ENCODE results near the gene TRIM37. TPM values are rescaled to one million over a fixed set of nuclear protein-coding genes. Genes with fewer than 3 reads are reported as not detected.

TRIM37 gene
- total RNA-seq, 1 donor from 2014 or later: 24.8 TPM

- H3K4me1 Mint-ChIP-seq (ENCODE audit: unreplicated experiment): peaks cover 19% of the 10 kb centered on the region
- DNase-seq (ENCODE audit: low spot score): no peak
- no peaks in the 10 kb centered on the region for H3K27me3 Mint-ChIP-seq (ENCODE audit: unreplicated experiment)
- H3K4me3 Mint-ChIP-seq (ENCODE audit: unreplicated experiment): no peak overlapping the region
- no peak for TF ChIP-seq CTCF (IDR thresholded peaks at IDR 0.05; ENCODE audit: unreplicated experiment)
- no peaks in the 10 kb centered on the region for H3K9me3 Mint-ChIP-seq (ENCODE audit: unreplicated experiment)
- peaks cover 6% of the 10 kb centered on the region for H3K36me3 Mint-ChIP-seq (ENCODE audit: low read depth, unreplicated experiment)
- H3K27ac Mint-ChIP-seq (ENCODE audit: unreplicated experiment): no peak overlapping the region
Observed at GRCh38 chr17:59000022-59000421, 106.7 kb downstream of the TRIM37 start.

GRCh38 chr17:58999500-58999899 is 107.2 kb downstream of the TRIM37 start:
- Mint-ChIP-seq H3K27me3 (ENCODE audit: unreplicated experiment) (no peaks in the 10 kb centered on the region), H3K4me1 (ENCODE audit: unreplicated experiment) (peaks cover 16% of the 10 kb centered on the region), H3K9me3 (ENCODE audit: unreplicated experiment) (no peaks in the 10 kb centered on the region), H3K27ac (ENCODE audit: unreplicated experiment) (no peak overlapping the region), H3K36me3 (ENCODE audit: low read depth, unreplicated experiment) (peaks cover 6% of the 10 kb centered on the region), H3K4me3 (ENCODE audit: unreplicated experiment) (peak overlapping the region; percentile 11)
- TF ChIP-seq CTCF (IDR thresholded peaks at IDR 0.05; ENCODE audit: unreplicated experiment): no peak
- DNase-seq (ENCODE audit: low spot score): no peak

- Mint-ChIP-seq H3K4me3 (ENCODE audit: unreplicated experiment) (no peak overlapping the region), H3K27ac (ENCODE audit: unreplicated experiment) (no peak overlapping the region), H3K9me3 (ENCODE audit: unreplicated experiment) (no peaks in the 10 kb centered on the region), H3K4me1 (ENCODE audit: unreplicated experiment) (peaks cover 15% of the 10 kb centered on the region), H3K27me3 (ENCODE audit: unreplicated experiment) (no peaks in the 10 kb centered on the region), H3K36me3 (ENCODE audit: low read depth, unreplicated experiment) (peaks cover 6% of the 10 kb centered on the region)
- TF ChIP-seq CTCF (IDR thresholded peaks at IDR 0.05; ENCODE audit: unreplicated experiment): no peak
- no peak for DNase-seq (ENCODE audit: low spot score)
Observed at GRCh38 chr17:58998871-58999270, 107.8 kb downstream of the TRIM37 start.

GRCh38 chr17:58997756-58998553 is 108.7 kb downstream of the TRIM37 start:
- no peak for DNase-seq (ENCODE audit: low spot score)
- Mint-ChIP-seq H3K27ac (ENCODE audit: unreplicated experiment) (no peak overlapping the region), H3K4me3 (ENCODE audit: unreplicated experiment) (no peak overlapping the region), H3K4me1 (ENCODE audit: unreplicated experiment) (peaks cover 10% of the 10 kb centered on the region), H3K9me3 (ENCODE audit: unreplicated experiment) (no peaks in the 10 kb centered on the region), H3K36me3 (ENCODE audit: low read depth, unreplicated experiment) (peaks cover 6% of the 10 kb centered on the region), H3K27me3 (ENCODE audit: unreplicated experiment) (no peaks in the 10 kb centered on the region)
- TF ChIP-seq CTCF (IDR thresholded peaks at IDR 0.05; ENCODE audit: unreplicated experiment): no peak

GRCh38 chr17:58996968-58997367 is 109.7 kb downstream of the TRIM37 start:
- no peak for TF ChIP-seq CTCF (IDR thresholded peaks at IDR 0.05; ENCODE audit: unreplicated experiment)
- Mint-ChIP-seq H3K9me3 (ENCODE audit: unreplicated experiment) (no peaks in the 10 kb centered on the region), H3K4me3 (ENCODE audit: unreplicated experiment) (no peak overlapping the region), H3K27me3 (ENCODE audit: unreplicated experiment) (no peaks in the 10 kb centered on the region), H3K27ac (ENCODE audit: unreplicated experiment) (no peak overlapping the region), H3K4me1 (ENCODE audit: unreplicated experiment) (peaks cover 6% of the 10 kb centered on the region), H3K36me3 (ENCODE audit: low read depth, unreplicated experiment) (peaks cover 6% of the 10 kb centered on the region)
- no peak for DNase-seq (ENCODE audit: low spot score)
